ENCODE data around the gene SHC4. TPM values are rescaled to one million over a fixed set of nuclear protein-coding genes. Genes with fewer than 3 reads are reported as not detected.

The SHC4 gene
- total RNA-seq, 2 experiments from 2014 or later: 0.41 to 1.3 TPM

GRCh38 chr15:48955370-48955769 is 8.3 kb downstream of the SHC4 start:
- TF ChIP-seq CTCF (conservative IDR thresholded peaks at IDR 0.05; ENCODE audit: low read length) (no peak), EZH2phosphoT487 (IDR thresholded peaks at IDR 0.05; ENCODE audit: borderline replicate concordance, low read depth, low read length) (no peak)
- DNase-seq (ENCODE audit: low spot score): no peak
- H3K9me2 ChIP-seq (ENCODE audit: insufficient read depth, low read length): no peaks in the 10 kb centered on the region
- no peaks in the 10 kb centered on the region for H4K20me1 ChIP-seq (ENCODE audit: insufficient read depth, low read length)
- H3K27ac ChIP-seq (ENCODE audit: low read depth, low read length, poor library complexity, severe bottlenecking): no peak overlapping the region
- CTCF ChIA-PET (ENCODE audit: unreplicated experiment): no interaction called here
- H3K79me2 ChIP-seq (ENCODE audit: insufficient read depth, low read depth, low read length): no peaks in the 10 kb centered on the region
- no peaks in the 10 kb centered on the region for H3K4me1 ChIP-seq (ENCODE audit: insufficient read depth, low read length, poor library complexity, severe bottlenecking)
- no peak overlapping the region for H2AFZ ChIP-seq (ENCODE audit: low read length)
- H3K9me3 ChIP-seq (ENCODE audit: low read length): no peaks in the 10 kb centered on the region
- BruUV-seq (replicated peaks): no TSS peak
- no peak overlapping the region for H3K4me3 ChIP-seq (ENCODE audit: low read depth, low read length, poor library complexity, severe bottlenecking)
- POLR2A ChIA-PET: no interaction called here
- H3K36me3 ChIP-seq (ENCODE audit: insufficient read depth, low read length): no peaks in the 10 kb centered on the region
- no peak overlapping the region for H3K4me2 ChIP-seq (ENCODE audit: low read length)
- intact Hi-C loops (cut with micrococcal nuclease; ENCODE audit: unreplicated experiment): no loop called here

- ChIA-PET POLR2A (interaction anchor here (1.2 kb wide), 1 partner anchor 13 kb away, joined by 3 read pairs; no protein-coding TSS in a partner anchor), CTCF (ENCODE audit: unreplicated experiment) (no interaction called here)
- Histone ChIP-seq H3K9me2 (ENCODE audit: insufficient read depth, low read length) (no peaks in the 10 kb centered on the region), H3K4me1 (ENCODE audit: insufficient read depth, low read length, poor library complexity, severe bottlenecking) (no peaks in the 10 kb centered on the region), H3K79me2 (ENCODE audit: insufficient read depth, low read depth, low read length) (no peaks in the 10 kb centered on the region), H3K36me3 (ENCODE audit: insufficient read depth, low read length) (no peaks in the 10 kb centered on the region), H2AFZ (ENCODE audit: low read length) (no peak overlapping the region), H3K4me3 (ENCODE audit: low read depth, low read length, poor library complexity, severe bottlenecking) (no peak overlapping the region), H4K20me1 (ENCODE audit: insufficient read depth, low read length) (no peaks in the 10 kb centered on the region), H3K4me2 (ENCODE audit: low read length) (no peak overlapping the region), H3K27ac (ENCODE audit: low read depth, low read length, poor library complexity, severe bottlenecking) (no peak overlapping the region), H3K9me3 (ENCODE audit: low read length) (no peaks in the 10 kb centered on the region)
- no peak for TF ChIP-seq EZH2phosphoT487 (IDR thresholded peaks at IDR 0.05; ENCODE audit: borderline replicate concordance, low read depth, low read length)
- TF ChIP-seq CTCF (conservative IDR thresholded peaks at IDR 0.05; ENCODE audit: low read length): no peak
- DNase-seq (ENCODE audit: low spot score): no peak
- intact Hi-C loops (cut with micrococcal nuclease; ENCODE audit: unreplicated experiment): no loop called here
- BruUV-seq (replicated peaks): no TSS peak
Observed at GRCh38 chr15:48954538-48954937, 9.2 kb downstream of the SHC4 start.

GRCh38 chr15:48946840-48947187 is 16.9 kb downstream of the SHC4 start:
- no peaks in the 10 kb centered on the region for H3K36me3 ChIP-seq (ENCODE audit: insufficient read depth, low read length)
- H3K4me1 ChIP-seq (ENCODE audit: insufficient read depth, low read length, poor library complexity, severe bottlenecking): no peaks in the 10 kb centered on the region
- TF ChIP-seq EZH2phosphoT487 (IDR thresholded peaks at IDR 0.05; ENCODE audit: borderline replicate concordance, low read depth, low read length): no peak
- no peak for TF ChIP-seq CTCF (conservative IDR thresholded peaks at IDR 0.05; ENCODE audit: low read length)
- CTCF ChIA-PET (ENCODE audit: unreplicated experiment): interaction anchor here (1.0 kb wide), 1 partner anchor 29 kb away, joined by 3 read pairs; no protein-coding TSS in a partner anchor
- H3K4me2 ChIP-seq (ENCODE audit: low read length): no peak overlapping the region
- no TSS peak for BruUV-seq (replicated peaks)
- no peaks in the 10 kb centered on the region for H3K9me2 ChIP-seq (ENCODE audit: insufficient read depth, low read length)
- H3K9me3 ChIP-seq (ENCODE audit: low read length): no peaks in the 10 kb centered on the region
- no peak overlapping the region for H2AFZ ChIP-seq (ENCODE audit: low read length)
- no peak overlapping the region for H3K4me3 ChIP-seq (ENCODE audit: low read depth, low read length, poor library complexity, severe bottlenecking)
- intact Hi-C loops (cut with micrococcal nuclease; ENCODE audit: unreplicated experiment): no loop called here
- no peaks in the 10 kb centered on the region for H3K79me2 ChIP-seq (ENCODE audit: insufficient read depth, low read depth, low read length)
- no peaks in the 10 kb centered on the region for H4K20me1 ChIP-seq (ENCODE audit: insufficient read depth, low read length)
- DNase-seq (ENCODE audit: low spot score): no peak
- H3K27ac ChIP-seq (ENCODE audit: low read depth, low read length, poor library complexity, severe bottlenecking): no peak overlapping the region
- POLR2A ChIA-PET: interaction anchor here (0.5 to 1.6 kb wide), 2 partner anchors 27 to 1712 kb away, joined by 4 read pairs; no protein-coding TSS in a partner anchor

Data from OCI-LY7 (cell line).